ENCODE measurements around the gene SERTAD4.

SERTAD4 gene

GRCh38 chr1:210233495-210234328, 1.1 kb downstream of the SERTAD4 start:
- H3K9ac ChIP-seq (ENCODE audit: low read length), result no peak overlapping the region
- no peak overlapping the region for H3K27ac ChIP-seq (ENCODE audit: low read length)
- peaks cover 16% of the 10 kb centered on the region for H3K27me3 ChIP-seq (ENCODE audit: low read depth, low read length)
- H2AFZ ChIP-seq (ENCODE audit: low read depth, low read length), result no peak overlapping the region
- H3K9me3 ChIP-seq (ENCODE audit: insufficient read depth, low read length), result no peaks in the 10 kb centered on the region
- TF ChIP-seq EZH2phosphoT487 (IDR thresholded peaks at IDR 0.05; ENCODE audit: low read depth), result no peak
- TF ChIP-seq, protein P1, sequence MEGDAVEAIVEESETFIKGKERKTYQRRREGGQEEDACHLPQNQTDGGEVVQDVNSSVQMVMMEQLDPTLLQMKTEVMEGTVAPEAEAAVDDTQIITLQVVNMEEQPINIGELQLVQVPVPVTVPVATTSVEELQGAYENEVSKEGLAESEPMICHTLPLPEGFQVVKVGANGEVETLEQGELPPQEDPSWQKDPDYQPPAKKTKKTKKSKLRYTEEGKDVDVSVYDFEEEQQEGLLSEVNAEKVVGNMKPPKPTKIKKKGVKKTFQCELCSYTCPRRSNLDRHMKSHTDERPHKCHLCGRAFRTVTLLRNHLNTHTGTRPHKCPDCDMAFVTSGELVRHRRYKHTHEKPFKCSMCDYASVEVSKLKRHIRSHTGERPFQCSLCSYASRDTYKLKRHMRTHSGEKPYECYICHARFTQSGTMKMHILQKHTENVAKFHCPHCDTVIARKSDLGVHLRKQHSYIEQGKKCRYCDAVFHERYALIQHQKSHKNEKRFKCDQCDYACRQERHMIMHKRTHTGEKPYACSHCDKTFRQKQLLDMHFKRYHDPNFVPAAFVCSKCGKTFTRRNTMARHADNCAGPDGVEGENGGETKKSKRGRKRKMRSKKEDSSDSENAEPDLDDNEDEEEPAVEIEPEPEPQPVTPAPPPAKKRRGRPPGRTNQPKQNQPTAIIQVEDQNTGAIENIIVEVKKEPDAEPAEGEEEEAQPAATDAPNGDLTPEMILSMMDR (IDR thresholded peaks at IDR 0.05; ENCODE audit: low read depth, low read length), result no peak
- H3K36me3 ChIP-seq (replicated peaks; ENCODE audit: low read depth, low read length), result no peaks in the 10 kb centered on the region
- no peaks in the 10 kb centered on the region for H3K4me1 ChIP-seq (ENCODE audit: low read length)
- no peak overlapping the region for H3K4me3 ChIP-seq (ENCODE audit: low read length)
- no peak overlapping the region for H3K4me2 ChIP-seq (ENCODE audit: low read length)
- H4K20me1 ChIP-seq (ENCODE audit: insufficient read depth, low read length), result no peaks in the 10 kb centered on the region
- H3K79me2 ChIP-seq (ENCODE audit: low read length), result no peaks in the 10 kb centered on the region

GRCh38 chr1:210234329-210234757, 1.7 kb downstream of the SERTAD4 start:
- Histone ChIP-seq H3K4me1 (ENCODE audit: low read length) (no peaks in the 10 kb centered on the region), H2AFZ (ENCODE audit: low read depth, low read length) (no peak overlapping the region), H3K27me3 (ENCODE audit: low read depth, low read length) (peaks cover 12% of the 10 kb centered on the region), H3K79me2 (ENCODE audit: low read length) (no peaks in the 10 kb centered on the region), H3K36me3 (replicated peaks; ENCODE audit: low read depth, low read length) (no peaks in the 10 kb centered on the region), H3K27ac (ENCODE audit: low read length) (no peak overlapping the region), H4K20me1 (ENCODE audit: insufficient read depth, low read length) (no peaks in the 10 kb centered on the region), H3K4me2 (ENCODE audit: low read length) (no peak overlapping the region), H3K9me3 (ENCODE audit: insufficient read depth, low read length) (no peaks in the 10 kb centered on the region), H3K4me3 (ENCODE audit: low read length) (no peak overlapping the region), H3K9ac (ENCODE audit: low read length) (no peak overlapping the region)
- TF ChIP-seq, protein P1 (IDR thresholded peaks at IDR 0.05; ENCODE audit: low read depth, low read length), result no peak
- TF ChIP-seq EZH2phosphoT487 (IDR thresholded peaks at IDR 0.05; ENCODE audit: low read depth), result no peak

- no peaks in the 10 kb centered on the region for H3K79me2 ChIP-seq (ENCODE audit: low read length)
- no peak overlapping the region for H3K27ac ChIP-seq (ENCODE audit: low read length)
- peaks cover 11% of the 10 kb centered on the region for H3K27me3 ChIP-seq (ENCODE audit: low read depth, low read length)
- H3K4me3 ChIP-seq (ENCODE audit: low read length), result no peak overlapping the region
- no peaks in the 10 kb centered on the region for H4K20me1 ChIP-seq (ENCODE audit: insufficient read depth, low read length)
- H3K4me2 ChIP-seq (ENCODE audit: low read length), result no peak overlapping the region
- TF ChIP-seq, protein P1 (IDR thresholded peaks at IDR 0.05; ENCODE audit: low read depth, low read length), result no peak
- TF ChIP-seq EZH2phosphoT487 (IDR thresholded peaks at IDR 0.05; ENCODE audit: low read depth), result no peak
- H3K36me3 ChIP-seq (replicated peaks; ENCODE audit: low read depth, low read length), result no peaks in the 10 kb centered on the region
- H3K9ac ChIP-seq (ENCODE audit: low read length), result no peak overlapping the region
- no peak overlapping the region for H2AFZ ChIP-seq (ENCODE audit: low read depth, low read length)
- no peaks in the 10 kb centered on the region for H3K9me3 ChIP-seq (ENCODE audit: insufficient read depth, low read length)
- H3K4me1 ChIP-seq (ENCODE audit: low read length), result no peaks in the 10 kb centered on the region
These were observed 2.9 kb downstream of the SERTAD4 start for GRCh38 chr1:210235363-210236053.

GRCh38 chr1:210236386-210236839, 3.8 kb downstream of the SERTAD4 start:
- Histone ChIP-seq H3K27ac (ENCODE audit: low read length) (no peak overlapping the region), H3K36me3 (replicated peaks; ENCODE audit: low read depth, low read length) (no peaks in the 10 kb centered on the region)

More at GRCh38 chr1:210236386-210236839, 3.8 kb downstream of the SERTAD4 start:
- no peak for TF ChIP-seq EZH2phosphoT487 (IDR thresholded peaks at IDR 0.05; ENCODE audit: low read depth)
- TF ChIP-seq, protein P1 (IDR thresholded peaks at IDR 0.05; ENCODE audit: low read depth, low read length), result no peak
- Histone ChIP-seq H3K4me3 (ENCODE audit: low read length) (no peak overlapping the region), H3K79me2 (ENCODE audit: low read length) (no peaks in the 10 kb centered on the region), H3K9ac (ENCODE audit: low read length) (no peak overlapping the region), H3K9me3 (ENCODE audit: insufficient read depth, low read length) (no peaks in the 10 kb centered on the region), H3K4me2 (ENCODE audit: low read length) (no peak overlapping the region), H3K27me3 (ENCODE audit: low read depth, low read length) (peaks cover 14% of the 10 kb centered on the region), H3K4me1 (ENCODE audit: low read length) (no peaks in the 10 kb centered on the region), H4K20me1 (ENCODE audit: insufficient read depth, low read length) (no peaks in the 10 kb centered on the region), H2AFZ (ENCODE audit: low read depth, low read length) (no peak overlapping the region)
